GM13976 (cell line): Measurements from ENCODE around the gene MYO1G.
"Not testable (repeated sequence)": the region's sequence is repeated elsewhere in the genome, so short reads cannot be mapped to it uniquely, and the experiment has no call there.

Experiments used
- DNase-seq: peaks from one replicate; pipeline ENCODE4 v3.0.0; 2012; ENCODE audit warnings: low spot score
- CTCF ChIP-seq: IDR thresholded peaks from 2 replicates; pipeline ENCODE4 v1.5.1; 2012; ENCODE audit warnings: borderline replicate concordance, mild to moderate bottlenecking; ENCODE audit not compliant: insufficient read depth; ENCODE audit errors: extremely low read depth, missing control alignments, control extremely low read depth
- in situ Hi-C: fragments of 300-500 bp; cut with MboI; formaldehyde crosslinking; loops from one replicate; pipeline ENCODE4 v1.12.0; 2022; ENCODE audit warnings: low sequenced_read_pairs, mixed read lengths, inconsistent platforms; ENCODE audit not compliant: unreplicated experiment

MYO1G gene

GRCh38 chr7:44935583-44935982, 43.2 kb downstream of the MYO1G start:
- in situ Hi-C loops = no loop called here
- TF ChIP-seq CTCF = no peak
- DNase-seq = no peak

GRCh38 chr7:44935016-44935415, 43.8 kb downstream of the MYO1G start:
- in situ Hi-C loops = no loop called here
- no peak for DNase-seq
- no peak for TF ChIP-seq CTCF

DNA sequence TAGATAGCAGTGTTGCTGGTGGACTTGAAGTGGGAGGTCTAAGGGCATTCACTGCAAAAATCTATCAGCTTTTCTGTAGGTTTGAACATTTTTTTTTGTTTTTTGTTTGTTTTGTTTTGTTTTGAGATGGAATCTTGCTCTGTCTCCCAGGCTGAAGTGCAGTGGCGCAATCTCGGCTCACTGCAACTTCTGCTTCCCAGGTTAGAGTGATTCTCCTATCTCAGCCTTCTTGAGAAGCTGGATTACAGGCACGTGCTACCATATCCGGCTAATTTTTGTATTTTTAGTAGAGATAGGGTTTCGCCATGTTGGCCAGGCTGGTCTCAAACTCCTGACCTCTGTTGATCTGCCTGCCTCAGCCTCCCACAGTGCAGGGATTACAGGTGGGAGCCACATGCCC, 44.3 kb downstream of the MYO1G start:
- DNase-seq, in situ Hi-C loops: not testable (repeated sequence)

GRCh38 chr7:44930921-44931320, 47.9 kb downstream of the MYO1G start:
- in situ Hi-C loops = no loop called here
- TF ChIP-seq CTCF = no peak
- no peak for DNase-seq

- DNase-seq = no peak
- in situ Hi-C loops = loop anchor here (10.0 kb wide), 1 partner anchor 58 kb away; no protein-coding TSS in a partner anchor
- no peak for TF ChIP-seq CTCF
These were observed 56.5 kb downstream of the MYO1G start for GRCh38 chr7:44922351-44922694.

GRCh38 chr7:44921607-44922350, 57.0 kb downstream of the MYO1G start:
- peak; percentile 89 for TF ChIP-seq CTCF
- DNase-seq = peak; percentile 88

GRCh38 chr7:44920119-44920518, 58.7 kb downstream of the MYO1G start:
- no peak for DNase-seq
- in situ Hi-C loops = loop anchor here (10.0 kb wide), 1 partner anchor 55 kb away; no protein-coding TSS in a partner anchor
- no peak for TF ChIP-seq CTCF

More at GRCh38 chr7:44921607-44922350, 57.0 kb downstream of the MYO1G start:
- in situ Hi-C loops = loop anchor here (10.0 kb wide), 1 partner anchor 57 kb away; no protein-coding TSS in a partner anchor
